Measurements from ENCODE around the gene USP32.

GRCh38 chr17:60164164-60164563 lies 227.8 kb downstream of the USP32 start:
- TF ChIP-seq CTCF (IDR thresholded peaks at IDR 0.05; ENCODE audit: low read depth, low read length, missing input control) = no peak
- no peak for TF ChIP-seq MAX (IDR thresholded peaks at IDR 0.05)
- no peak for TF ChIP-seq GABPA (IDR thresholded peaks at IDR 0.05 in 1 of 2, conservative IDR thresholded peaks at IDR 0.05 in 1 of 2)
- TF ChIP-seq SP1 (IDR thresholded peaks at IDR 0.05) = no peak
- TF ChIP-seq REST (IDR thresholded peaks at IDR 0.05) = no peak
- TF ChIP-seq JUND (IDR thresholded peaks at IDR 0.05) = no peak
- no peak for TF ChIP-seq EGR1 (IDR thresholded peaks at IDR 0.05; ENCODE audit: low read depth in 2 of 2)
- no peak for TF ChIP-seq RAD21 (IDR thresholded peaks at IDR 0.05)
- TF ChIP-seq TAF1 (conservative IDR thresholded peaks at IDR 0.05) = no peak
- no peak for TF ChIP-seq RXRA (IDR thresholded peaks at IDR 0.05)
- no peak for TF ChIP-seq YY1 (IDR thresholded peaks at IDR 0.05)
- TF ChIP-seq ATF3 (IDR thresholded peaks at IDR 0.05) = no peak
